ENCODE measurements around the gene LRMDA. TPM values are rescaled to one million over a fixed set of nuclear protein-coding genes. Genes with fewer than 3 reads are reported as not detected.

Gene LRMDA
- total and polyA plus RNA-seq, 2 donors (not counting 1 experiment from before 2014, with no cell fraction given): 0.12 TPM; not detected in 1

GRCh38 chr10:76492678-76493472 lies 1061.5 kb downstream of the LRMDA start:
- no peak overlapping the region for H3K4me3 Mint-ChIP-seq
- peaks cover 6% of the 10 kb centered on the region for H3K9me3 Mint-ChIP-seq (ENCODE audit: insufficient read depth)
- ChIA-PET CTCF (interaction anchor here (1.2 kb wide), 1 partner anchor 13 kb away, joined by 3 read pairs; no protein-coding TSS in a partner anchor), POLR2A (no interaction called here)
- no peak overlapping the region for H3K27ac ChIP-seq (ENCODE audit: low read length in 2 of 2)
- H3K9ac ChIP-seq (ENCODE audit: low read length): no peak overlapping the region
- H3K4me2 ChIP-seq (replicated peaks; ENCODE audit: low read depth, low read length, poor library complexity, severe bottlenecking): no peak overlapping the region
- H3K27me3 Mint-ChIP-seq: no peaks in the 10 kb centered on the region
- H3K9me3 ChIP-seq (ENCODE audit: control extremely low read depth in 1 of 3, control insufficient read depth in 2 of 3, insufficient read depth in 1 of 3, low read length in 2 of 3): peaks cover 0 to 4% (median 0%) of the 10 kb centered on the region in 3 donors
- no peak overlapping the region for H2AFZ ChIP-seq (ENCODE audit: insufficient read depth, low read depth, low read length, poor library complexity, severe bottlenecking)
- DNase-seq (no peak), ATAC-seq (ENCODE audit: low read depth) (no peak)
- no peaks in the 10 kb centered on the region for H3K79me2 ChIP-seq (ENCODE audit: control insufficient read depth, insufficient read depth, low read length)
- TF ChIP-seq EZH2 (IDR thresholded peaks at IDR 0.05; ENCODE audit: borderline replicate concordance, insufficient read depth, low read depth, low read length, poor library complexity, severe bottlenecking) (no peak), CTCF (IDR thresholded peaks at IDR 0.05) (no peak)
- no peaks in the 10 kb centered on the region for H3K4me1 Mint-ChIP-seq
- intact Hi-C loops (cut with micrococcal nuclease): no loop called here
- no peak overlapping the region for H3K27ac Mint-ChIP-seq
- H3K27me3 ChIP-seq (replicated peaks in 1 of 4; ENCODE audit: control extremely low read depth in 1 of 4, control insufficient read depth in 3 of 4, insufficient read depth in 4 of 4, low read length in 3 of 4): no peaks in the 10 kb centered on the region
- WGBS (ENCODE audit: insufficient coverage): 76% methylated on average over 4 of the region's 5 CpGs
- no peak overlapping the region for H3K4me3 ChIP-seq (ENCODE audit: control extremely low read depth in 1 of 5, extremely low read depth in 1 of 5, insufficient read depth in 1 of 5, low read depth in 2 of 5, low read length in 4 of 5)
- H3K36me3 ChIP-seq (replicated peaks in 1 of 2; ENCODE audit: control extremely low read depth in 1 of 2, control insufficient read depth in 1 of 2, extremely low read depth in 1 of 2, insufficient read depth in 2 of 2, low read length in 1 of 2): no peaks in the 10 kb centered on the region
- no peaks in the 10 kb centered on the region for H3K4me1 ChIP-seq (ENCODE audit: control insufficient read depth in 2 of 2, insufficient read depth in 2 of 2, low read length in 2 of 2)
- no peaks in the 10 kb centered on the region for H4K20me1 ChIP-seq (ENCODE audit: control insufficient read depth, insufficient read depth, low read length, poor library complexity, severe bottlenecking)

- no peaks in the 10 kb centered on the region for H3K4me1 Mint-ChIP-seq
- POLR2A ChIA-PET: no interaction called here
- no peaks in the 10 kb centered on the region for H3K79me2 ChIP-seq (ENCODE audit: control insufficient read depth, insufficient read depth, low read length)
- H3K4me2 ChIP-seq (replicated peaks; ENCODE audit: low read depth, low read length, poor library complexity, severe bottlenecking): no peak overlapping the region
- no peak overlapping the region for H3K4me3 Mint-ChIP-seq
- H3K27ac Mint-ChIP-seq: no peak overlapping the region
- no peaks in the 10 kb centered on the region for H4K20me1 ChIP-seq (ENCODE audit: control insufficient read depth, insufficient read depth, low read length, poor library complexity, severe bottlenecking)
- no peak for DNase-seq
- ATAC-seq (ENCODE audit: low read depth): no peak
- H3K9me3 Mint-ChIP-seq (ENCODE audit: insufficient read depth): no peaks in the 10 kb centered on the region
- no peak for TF ChIP-seq EZH2 (IDR thresholded peaks at IDR 0.05; ENCODE audit: borderline replicate concordance, insufficient read depth, low read depth, low read length, poor library complexity, severe bottlenecking)
- TF ChIP-seq CTCF (IDR thresholded peaks at IDR 0.05): no peak
- H3K4me1 ChIP-seq (ENCODE audit: control insufficient read depth in 2 of 2, insufficient read depth in 2 of 2, low read length in 2 of 2): no peaks in the 10 kb centered on the region
- peaks cover 0 to 4% (median 0%) of the 10 kb centered on the region in 3 donors for H3K9me3 ChIP-seq (ENCODE audit: control extremely low read depth in 1 of 3, control insufficient read depth in 2 of 3, insufficient read depth in 1 of 3, low read length in 2 of 3)
- H3K4me3 ChIP-seq (ENCODE audit: control extremely low read depth in 1 of 5, extremely low read depth in 1 of 5, insufficient read depth in 1 of 5, low read depth in 2 of 5, low read length in 4 of 5): no peak overlapping the region
- CTCF ChIA-PET: no interaction called here
- no peaks in the 10 kb centered on the region for H3K36me3 ChIP-seq (replicated peaks in 1 of 2; ENCODE audit: control extremely low read depth in 1 of 2, control insufficient read depth in 1 of 2, extremely low read depth in 1 of 2, insufficient read depth in 2 of 2, low read length in 1 of 2)
- no peaks in the 10 kb centered on the region for H3K27me3 Mint-ChIP-seq
- intact Hi-C loops (cut with micrococcal nuclease): no loop called here
- H3K27ac ChIP-seq (ENCODE audit: low read length in 2 of 2): no peak overlapping the region
- no peak overlapping the region for H2AFZ ChIP-seq (ENCODE audit: insufficient read depth, low read depth, low read length, poor library complexity, severe bottlenecking)
- H3K27me3 ChIP-seq (replicated peaks in 1 of 4; ENCODE audit: control extremely low read depth in 1 of 4, control insufficient read depth in 3 of 4, insufficient read depth in 4 of 4, low read length in 3 of 4): no peaks in the 10 kb centered on the region
- no peak overlapping the region for H3K9ac ChIP-seq (ENCODE audit: low read length)
These were observed 1066.2 kb downstream of the LRMDA start for GRCh38 chr10:76497666-76498065.
